Tibial artery (tissue), 4 donors: Measurements from ENCODE around the gene CLBA1.

ENCODE experiments used
- DNase-seq, 2 donors: peaks; one replicate each; pipeline ENCODE4 v3.0.0-alpha.2; 2019
- H3K27ac ChIP-seq, 2 donors: fragments of 200-600 bp; sonication (generic) in 1 of 2; 1 replicate in 1 of 2; 2 replicates in 1 of 2; pipeline ENCODE4 v1.5.1; 2018 to 2019; ENCODE audit warnings: mild to moderate bottlenecking in 1 of 2
- H3K27me3 ChIP-seq, 2 donors: fragments of 200-600 bp; sonication (generic) in 1 of 2; one replicate each; pipeline versions ENCODE4 v1.5.1 to v1.6.0; 2016 to 2019
- H3K36me3 ChIP-seq, 3 donors: fragments of 200-600 bp; sonication (generic) in 2 of 3; one replicate each; pipeline ENCODE4 v1.5.1; 2016 to 2019; ENCODE audit warnings: mild to moderate bottlenecking in 2 of 3
- H3K4me1 ChIP-seq, 4 donors: fragments of 200-600 bp; sonication (generic) in 2 of 4; 1 replicate in 3 of 4; 2 replicates in 1 of 4; pipeline ENCODE4 v1.5.1; 2016 to 2019
- H3K4me3 ChIP-seq, 2 donors: fragments of 200-600 bp; sonication (generic) in 1 of 2; 1 replicate in 1 of 2; 2 replicates in 1 of 2; pipeline ENCODE4 v1.5.1; 2018 to 2019; ENCODE audit warnings: mild to moderate bottlenecking in 2 of 2
- H3K9me3 ChIP-seq, 3 donors: fragments of 200-600 bp; sonication (generic) in 1 of 3; one replicate each; pipeline ENCODE4 v1.5.1; 2016 to 2019
- intact Hi-C: fragments of 100-400 bp; cut with DNase I; formaldehyde crosslinking; loops from one replicate; pipeline ENCODE4 v1.15.0; 2023; ENCODE audit warnings: low total_unique reads
- TF ChIP-seq, protein P1 (sequence below), 2 experiments: fragments of 200-600 bp in 1 of 2; fragments of 450-650 bp in 1 of 2; IDR thresholded peaks; one replicate each; pipeline ENCODE4 v1.5.1; 2017 to 2019; ENCODE audit warnings: antibody characterized with exemption in 2 of 2, mild to moderate bottlenecking in 1 of 2, moderate library complexity in 1 of 2

The CLBA1 gene

DNA sequence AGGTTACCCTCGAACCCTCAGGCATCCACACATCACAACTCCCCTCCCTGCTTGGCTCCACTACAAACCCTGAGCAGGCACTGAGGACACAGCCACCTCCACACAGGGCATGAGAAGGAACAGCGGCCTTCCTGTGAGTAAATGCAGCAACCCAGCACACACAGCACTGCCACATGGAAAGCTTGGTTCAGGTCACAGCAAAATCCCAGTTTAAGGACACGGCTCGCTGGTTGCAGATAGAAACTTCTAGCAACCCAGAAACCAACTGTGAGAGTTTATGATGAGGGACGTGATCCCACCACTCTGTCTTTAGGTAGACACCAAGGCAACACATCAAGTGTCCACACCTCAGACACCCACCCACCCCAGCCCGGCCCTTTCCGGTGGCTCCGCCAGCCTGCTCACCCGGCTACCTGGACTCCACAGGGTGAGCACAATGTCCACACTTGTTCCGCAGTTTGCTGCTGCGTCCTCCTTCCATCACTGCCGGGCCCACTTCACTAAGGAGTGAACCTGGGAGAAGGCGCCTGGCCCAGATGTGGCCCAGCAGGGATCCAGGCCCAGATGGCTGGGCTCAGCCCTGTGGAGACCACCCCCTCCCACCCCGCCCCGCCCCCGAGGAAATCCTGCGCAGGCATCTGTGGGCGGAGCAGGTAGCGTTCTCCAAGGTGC lies 22.1 kb downstream of the CLBA1 start:
- Histone ChIP-seq H3K27me3 (no peaks in the 10 kb centered on the region), H3K27ac (no peak overlapping the region), H3K4me3 (no peak overlapping the region), H3K9me3 (no peaks in the 10 kb centered on the region), H3K36me3 (peaks cover 0 to 59% (median 26%) of the 10 kb centered on the region in 3 donors), H3K4me1 (peaks cover 0 to 11% (median 8%) of the 10 kb centered on the region in 4 donors)
- TF ChIP-seq, protein P1, sequence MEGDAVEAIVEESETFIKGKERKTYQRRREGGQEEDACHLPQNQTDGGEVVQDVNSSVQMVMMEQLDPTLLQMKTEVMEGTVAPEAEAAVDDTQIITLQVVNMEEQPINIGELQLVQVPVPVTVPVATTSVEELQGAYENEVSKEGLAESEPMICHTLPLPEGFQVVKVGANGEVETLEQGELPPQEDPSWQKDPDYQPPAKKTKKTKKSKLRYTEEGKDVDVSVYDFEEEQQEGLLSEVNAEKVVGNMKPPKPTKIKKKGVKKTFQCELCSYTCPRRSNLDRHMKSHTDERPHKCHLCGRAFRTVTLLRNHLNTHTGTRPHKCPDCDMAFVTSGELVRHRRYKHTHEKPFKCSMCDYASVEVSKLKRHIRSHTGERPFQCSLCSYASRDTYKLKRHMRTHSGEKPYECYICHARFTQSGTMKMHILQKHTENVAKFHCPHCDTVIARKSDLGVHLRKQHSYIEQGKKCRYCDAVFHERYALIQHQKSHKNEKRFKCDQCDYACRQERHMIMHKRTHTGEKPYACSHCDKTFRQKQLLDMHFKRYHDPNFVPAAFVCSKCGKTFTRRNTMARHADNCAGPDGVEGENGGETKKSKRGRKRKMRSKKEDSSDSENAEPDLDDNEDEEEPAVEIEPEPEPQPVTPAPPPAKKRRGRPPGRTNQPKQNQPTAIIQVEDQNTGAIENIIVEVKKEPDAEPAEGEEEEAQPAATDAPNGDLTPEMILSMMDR (IDR thresholded peaks at IDR 0.05): no peak
- DNase-seq: no peak
- intact Hi-C loops: no loop called here

DNA sequence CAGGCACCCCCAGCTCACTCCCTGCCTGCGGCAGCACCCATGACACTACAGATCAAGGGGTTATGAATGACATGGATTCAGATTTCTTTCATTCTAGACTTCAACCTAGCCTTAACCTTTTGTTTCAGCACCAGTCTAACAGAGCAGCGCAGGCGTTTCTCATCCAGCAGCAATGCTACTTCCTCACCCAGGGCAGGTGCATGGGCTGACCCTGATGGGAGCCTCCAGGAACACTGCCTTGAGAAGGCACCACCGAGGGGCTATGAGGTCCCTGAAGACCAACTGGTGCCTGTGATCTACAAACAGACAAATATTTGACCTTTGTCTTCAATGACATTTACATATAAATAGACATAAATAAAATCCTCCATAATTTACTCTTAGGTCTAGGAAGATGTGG lies 24.5 kb downstream of the CLBA1 start:
- intact Hi-C loops: no loop called here
- no peak overlapping the region for H3K27ac ChIP-seq
- TF ChIP-seq, protein P1 (IDR thresholded peaks at IDR 0.05): no peak
- H3K36me3 ChIP-seq: peaks cover 0 to 59% (median 26%) of the 10 kb centered on the region in 3 donors
- peaks cover 0 to 20% (median 18%) of the 10 kb centered on the region in 4 donors for H3K4me1 ChIP-seq
- H3K9me3 ChIP-seq: no peaks in the 10 kb centered on the region
- no peaks in the 10 kb centered on the region for H3K27me3 ChIP-seq
- no peak overlapping the region for H3K4me3 ChIP-seq
- DNase-seq: no peak

DNA sequence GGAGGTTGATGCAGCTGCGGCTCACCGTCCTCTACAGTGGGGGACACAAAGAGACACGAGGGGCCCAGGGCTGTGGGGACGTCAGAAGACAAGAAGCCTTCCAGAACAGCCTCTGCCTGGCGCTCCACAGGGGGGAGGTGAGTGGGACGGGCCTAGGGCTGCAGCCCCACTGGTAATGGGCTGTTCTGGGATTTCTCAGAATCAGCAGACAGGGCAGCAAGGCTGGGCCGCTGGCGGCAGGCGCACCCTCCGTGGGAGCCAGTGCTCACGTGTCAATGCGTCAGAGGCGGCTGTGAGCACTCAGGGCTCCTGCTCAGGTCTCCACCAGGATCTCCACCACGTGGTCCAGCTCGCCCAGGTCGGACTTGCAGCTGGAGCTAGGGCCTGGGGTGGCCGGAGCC lies 25.3 kb downstream of the CLBA1 start:
- intact Hi-C loops: no loop called here
- peaks cover 0 to 57% (median 26%) of the 10 kb centered on the region in 3 donors for H3K36me3 ChIP-seq
- no peaks in the 10 kb centered on the region for H3K9me3 ChIP-seq
- no peak overlapping the region for H3K27ac ChIP-seq
- H3K27me3 ChIP-seq: no peaks in the 10 kb centered on the region
- H3K4me3 ChIP-seq: no peak overlapping the region
- no peak for DNase-seq
- peaks cover 0 to 20% (median 18%) of the 10 kb centered on the region in 4 donors for H3K4me1 ChIP-seq
- TF ChIP-seq, protein P1 (IDR thresholded peaks at IDR 0.05): no peak

DNA sequence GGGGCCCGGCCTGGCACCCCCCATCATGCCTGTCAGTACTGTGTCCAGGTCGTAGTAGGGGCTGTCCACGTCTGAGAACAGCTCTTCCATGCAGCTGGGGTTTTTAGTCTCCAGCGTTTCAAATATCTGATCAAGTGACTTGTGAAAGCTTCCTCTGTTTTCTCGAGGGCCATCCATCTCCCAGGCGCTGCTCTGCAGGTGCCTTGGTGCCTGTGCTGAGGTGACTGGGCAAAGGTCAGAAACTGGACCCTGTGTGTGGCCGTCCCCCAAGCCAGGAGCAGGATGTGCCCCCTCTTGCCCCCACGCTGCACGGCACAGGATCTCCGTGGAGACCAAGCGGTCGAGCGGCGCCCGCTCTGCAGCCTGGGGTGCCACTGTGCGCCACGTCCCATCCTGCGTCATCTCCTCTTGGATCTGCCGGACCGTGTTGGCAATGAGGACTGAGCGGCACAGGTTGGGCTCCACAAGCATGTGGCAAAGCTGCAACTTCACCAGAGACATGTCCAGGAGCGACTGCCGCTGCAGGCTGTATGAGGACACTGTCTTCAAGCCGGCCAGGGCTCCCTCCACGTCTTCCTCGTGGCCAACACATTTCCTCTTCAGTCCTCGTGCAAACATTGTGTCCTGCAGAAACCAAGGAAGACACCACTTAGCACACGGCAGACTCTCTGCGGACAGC lies 25.9 kb downstream of the CLBA1 start:
- Histone ChIP-seq H3K9me3 (no peaks in the 10 kb centered on the region), H3K27me3 (no peaks in the 10 kb centered on the region), H3K36me3 (peaks cover 0 to 52% (median 26%) of the 10 kb centered on the region in 3 donors), H3K4me1 (peaks cover 0 to 20% (median 19%) of the 10 kb centered on the region in 4 donors), H3K4me3 (no peak overlapping the region), H3K27ac (no peak overlapping the region)
- no peak for DNase-seq
- TF ChIP-seq, protein P1 (IDR thresholded peaks at IDR 0.05): no peak
- intact Hi-C loops: no loop called here

DNA sequence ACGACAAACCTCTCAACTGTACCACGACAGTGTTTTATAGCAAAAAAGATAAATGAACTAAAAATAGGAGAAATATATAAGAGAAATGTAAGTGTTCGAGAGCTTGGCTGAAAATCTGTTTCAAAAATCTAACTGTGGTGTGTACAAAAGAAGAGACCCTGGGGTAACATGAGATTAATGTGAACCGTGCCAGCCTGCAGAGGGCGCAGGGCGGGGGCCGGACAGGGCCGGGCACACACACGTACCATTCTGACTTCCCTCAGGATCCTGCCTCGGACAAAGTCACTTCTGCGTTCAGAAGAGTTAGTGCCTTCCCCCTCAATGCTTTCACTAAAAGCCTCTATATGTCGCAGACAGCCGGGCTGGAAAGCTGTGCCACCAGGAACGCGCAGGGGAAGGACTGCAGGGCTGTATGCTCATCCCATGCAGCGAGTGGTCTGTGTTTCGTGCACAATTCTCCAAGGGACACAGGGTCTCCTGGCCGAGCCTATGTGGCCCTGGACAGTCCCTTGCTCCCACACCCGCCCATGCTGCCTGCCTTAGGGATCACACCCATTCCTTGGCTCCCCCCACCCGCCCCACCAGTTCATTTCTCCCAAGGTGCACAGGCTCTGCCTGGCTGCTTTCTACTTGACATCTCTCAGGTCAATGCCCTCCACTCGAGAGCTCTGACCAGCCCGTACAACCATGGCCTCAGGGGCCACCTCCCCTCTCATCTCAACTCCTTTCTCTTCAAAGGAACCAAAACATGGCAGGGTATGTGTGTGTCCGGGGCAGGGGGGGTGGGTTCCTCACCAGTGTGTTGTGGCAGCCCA lies 26.8 kb downstream of the CLBA1 start:
- intact Hi-C loops: no loop called here
- no peaks in the 10 kb centered on the region for H3K27me3 ChIP-seq
- H3K36me3 ChIP-seq: peaks cover 0 to 42% (median 26%) of the 10 kb centered on the region in 3 donors
- H3K4me1 ChIP-seq: peaks cover 0 to 24% (median 20%) of the 10 kb centered on the region in 4 donors
- peak overlapping the region in 1 of 2 donors; percentile 18 for H3K4me3 ChIP-seq
- H3K9me3 ChIP-seq: no peaks in the 10 kb centered on the region
- H3K27ac ChIP-seq: peak overlapping the region in 1 of 2 donors; percentile 10
- TF ChIP-seq, protein P1 (IDR thresholded peaks at IDR 0.05): peak; percentile 33 to 54
- no peak for DNase-seq
